Measurements from ENCODE around the gene CEP192.

The CEP192 gene

GRCh38 chr18:13103366-13103765 lies 112.2 kb downstream of the CEP192 start:
- DNase-seq = no peak

GRCh38 chr18:13105059-13105458 lies 113.9 kb downstream of the CEP192 start:
- DNase-seq = no peak

GRCh38 chr18:13107074-13107473 lies 115.9 kb downstream of the CEP192 start:
- no peak for DNase-seq

GRCh38 chr18:13108330-13108729 lies 117.2 kb downstream of the CEP192 start:
- no peak for DNase-seq

- DNase-seq = no peak
These were observed 119.4 kb downstream of the CEP192 start for GRCh38 chr18:13110559-13110958.

- DNase-seq = no peak
These were observed 121.8 kb downstream of the CEP192 start for GRCh38 chr18:13112982-13113381.

- no peak for DNase-seq
These were observed 129.1 kb downstream of the CEP192 start for GRCh38 chr18:13120255-13120654.

GRCh38 chr18:13120983-13121441 lies 129.8 kb downstream of the CEP192 start:
- DNase-seq = no peak

- DNase-seq = no peak
These were observed 133.2 kb downstream of the CEP192 start for GRCh38 chr18:13124411-13124810.

GRCh38 chr18:13125191-13125590 lies 134.0 kb downstream of the CEP192 start:
- no peak for DNase-seq

GRCh38 chr18:13126966-13127598 lies 135.9 kb downstream of the CEP192 start:
- no peak for DNase-seq

GRCh38 chr18:13131283-13131682 lies 140.1 kb downstream of the CEP192 start:
- DNase-seq = no peak

GRCh38 chr18:13134551-13135401 lies 143.6 kb downstream of the CEP192 start:
- no peak for DNase-seq

- peak; percentile 43 for DNase-seq
These were observed 145.1 kb downstream of the CEP192 start for GRCh38 chr18:13136056-13136903.

- DNase-seq = peak; percentile 9
These were observed 145.9 kb downstream of the CEP192 start for GRCh38 chr18:13136904-13137669.

GRCh38 chr18:13137670-13138419 lies 146.7 kb downstream of the CEP192 start:
- DNase-seq = peak; percentile 51

- DNase-seq = no peak
These were observed 147.4 kb downstream of the CEP192 start for GRCh38 chr18:13138420-13139139.

GRCh38 chr18:13139885-13140450 lies 148.8 kb downstream of the CEP192 start:
- no peak for DNase-seq

GRCh38 chr18:13141209-13141608 lies 150.0 kb downstream of the CEP192 start:
- no peak for DNase-seq

GRCh38 chr18:13145636-13146190 lies 154.6 kb downstream of the CEP192 start:
- no peak for DNase-seq

Data from activated CD4-positive, alpha-beta T cell treated with anti-CD3 and anti-CD28 coated beads, Interleukin-2, amount 50 U/mL, for 1 hour (primary cell).